ENCODE data around the gene AATK.

GRCh38 chr17:81180836-81181810 lies 15.1 kb upstream of the AATK start:
- no peak for TF ChIP-seq POLR2A (IDR thresholded peaks at IDR 0.05)
- TF ChIP-seq, protein P1, sequence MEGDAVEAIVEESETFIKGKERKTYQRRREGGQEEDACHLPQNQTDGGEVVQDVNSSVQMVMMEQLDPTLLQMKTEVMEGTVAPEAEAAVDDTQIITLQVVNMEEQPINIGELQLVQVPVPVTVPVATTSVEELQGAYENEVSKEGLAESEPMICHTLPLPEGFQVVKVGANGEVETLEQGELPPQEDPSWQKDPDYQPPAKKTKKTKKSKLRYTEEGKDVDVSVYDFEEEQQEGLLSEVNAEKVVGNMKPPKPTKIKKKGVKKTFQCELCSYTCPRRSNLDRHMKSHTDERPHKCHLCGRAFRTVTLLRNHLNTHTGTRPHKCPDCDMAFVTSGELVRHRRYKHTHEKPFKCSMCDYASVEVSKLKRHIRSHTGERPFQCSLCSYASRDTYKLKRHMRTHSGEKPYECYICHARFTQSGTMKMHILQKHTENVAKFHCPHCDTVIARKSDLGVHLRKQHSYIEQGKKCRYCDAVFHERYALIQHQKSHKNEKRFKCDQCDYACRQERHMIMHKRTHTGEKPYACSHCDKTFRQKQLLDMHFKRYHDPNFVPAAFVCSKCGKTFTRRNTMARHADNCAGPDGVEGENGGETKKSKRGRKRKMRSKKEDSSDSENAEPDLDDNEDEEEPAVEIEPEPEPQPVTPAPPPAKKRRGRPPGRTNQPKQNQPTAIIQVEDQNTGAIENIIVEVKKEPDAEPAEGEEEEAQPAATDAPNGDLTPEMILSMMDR (IDR thresholded peaks at IDR 0.05): no peak

Measured in suprapubic skin (tissue), 3 donors.